Measurements from ENCODE around the gene VIPR1.
"Not testable (repeated sequence)": the region's sequence is repeated elsewhere in the genome, so short reads cannot be mapped to it uniquely, and the experiment has no call there.

DNA sequence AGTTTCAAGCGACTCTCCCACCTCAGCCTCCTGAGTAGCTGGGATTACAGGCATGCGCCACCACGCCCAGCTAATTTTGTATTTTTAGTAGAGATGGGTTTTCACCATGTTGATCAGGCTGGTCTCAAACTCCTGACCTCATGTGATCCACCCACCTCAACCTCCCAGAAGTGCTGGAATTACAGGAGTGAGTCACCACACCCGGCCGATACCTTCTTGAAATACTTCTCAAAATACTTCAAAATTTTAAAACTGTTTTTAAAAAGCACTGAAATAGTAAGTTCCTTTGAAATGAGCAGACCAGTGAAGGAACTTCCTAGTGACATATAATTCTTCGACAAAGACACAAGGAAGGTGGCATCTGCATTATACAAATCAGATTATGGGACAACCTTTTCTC is 54.4 kb downstream of the VIPR1 start:
- not testable (repeated sequence) for TF ChIP-seq POLR2AphosphoS5, EP300 (IDR thresholded peaks at IDR 0.05)
- TF ChIP-seq, protein P1, sequence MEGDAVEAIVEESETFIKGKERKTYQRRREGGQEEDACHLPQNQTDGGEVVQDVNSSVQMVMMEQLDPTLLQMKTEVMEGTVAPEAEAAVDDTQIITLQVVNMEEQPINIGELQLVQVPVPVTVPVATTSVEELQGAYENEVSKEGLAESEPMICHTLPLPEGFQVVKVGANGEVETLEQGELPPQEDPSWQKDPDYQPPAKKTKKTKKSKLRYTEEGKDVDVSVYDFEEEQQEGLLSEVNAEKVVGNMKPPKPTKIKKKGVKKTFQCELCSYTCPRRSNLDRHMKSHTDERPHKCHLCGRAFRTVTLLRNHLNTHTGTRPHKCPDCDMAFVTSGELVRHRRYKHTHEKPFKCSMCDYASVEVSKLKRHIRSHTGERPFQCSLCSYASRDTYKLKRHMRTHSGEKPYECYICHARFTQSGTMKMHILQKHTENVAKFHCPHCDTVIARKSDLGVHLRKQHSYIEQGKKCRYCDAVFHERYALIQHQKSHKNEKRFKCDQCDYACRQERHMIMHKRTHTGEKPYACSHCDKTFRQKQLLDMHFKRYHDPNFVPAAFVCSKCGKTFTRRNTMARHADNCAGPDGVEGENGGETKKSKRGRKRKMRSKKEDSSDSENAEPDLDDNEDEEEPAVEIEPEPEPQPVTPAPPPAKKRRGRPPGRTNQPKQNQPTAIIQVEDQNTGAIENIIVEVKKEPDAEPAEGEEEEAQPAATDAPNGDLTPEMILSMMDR (IDR thresholded peaks at IDR 0.05): not testable (repeated sequence)
